ENCODE results near the gene NRP2. TPM values are rescaled to one million over a fixed set of nuclear protein-coding genes. Genes with fewer than 3 reads are reported as not detected.

The NRP2 gene
- total RNA-seq, 1 experiment from 2014 or later = 1.2 TPM

DNA sequence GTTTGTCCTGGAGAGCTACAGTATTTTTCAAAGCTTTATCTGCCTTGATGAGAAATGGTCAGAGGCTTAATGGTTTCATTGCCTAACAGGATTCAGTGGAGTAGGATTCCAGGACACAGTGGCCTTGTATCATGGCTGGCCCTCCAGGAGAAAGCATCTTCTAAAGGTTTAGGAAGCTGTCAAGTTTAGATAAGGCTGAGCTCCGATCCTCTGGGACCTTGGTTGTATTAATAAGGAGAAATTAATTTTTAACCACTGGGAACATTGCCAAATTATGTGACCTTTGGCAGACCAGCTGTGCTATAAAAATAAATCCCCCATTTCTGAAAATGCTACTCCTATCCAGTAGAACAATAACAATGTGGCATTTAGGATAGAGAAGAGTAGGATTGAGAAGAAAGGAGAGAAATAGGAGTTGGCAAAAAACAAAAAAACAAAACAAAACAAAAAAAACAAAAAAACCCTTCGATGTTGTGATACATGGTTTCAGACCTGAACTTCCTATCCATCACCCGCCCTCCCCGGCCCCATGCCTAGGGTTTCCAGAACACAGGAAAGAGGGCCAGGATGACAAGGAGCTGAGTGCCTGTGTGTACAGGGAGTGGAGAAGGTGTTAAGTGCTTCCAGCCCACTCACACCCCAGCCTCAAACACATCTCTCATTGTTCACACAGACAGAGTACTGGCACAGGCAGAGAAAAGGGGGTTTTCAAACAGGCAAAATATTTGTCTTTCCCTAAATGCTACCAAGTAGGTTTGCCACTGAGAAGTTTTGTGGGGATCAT is 6.3 kb downstream of the NRP2 start (continued):
- TF ChIP-seq YY1 (IDR thresholded peaks at IDR 0.05; ENCODE audit: extremely low read depth, insufficient replicate concordance, low read depth, low read length) (no peak), RAD21 (IDR thresholded peaks at IDR 0.05; ENCODE audit: low read depth) (no peak)

GRCh38 chr2:205689820-205690219 is 7.5 kb downstream of the NRP2 start:
- ATAC-seq (no peak), DNase-seq (ENCODE audit: low read depth, low spot score) (no peak)
- intact Hi-C loops (cut with micrococcal nuclease) = loop anchor here (10.0 kb wide), 1 partner anchor 1545 kb away; no protein-coding TSS in a partner anchor
- H3K9ac ChIP-seq (ENCODE audit: low read length) = no peak overlapping the region
- no peaks in the 10 kb centered on the region for H3K79me2 ChIP-seq (ENCODE audit: insufficient read depth, low read length)
- H3K9me3 ChIP-seq (ENCODE audit: control insufficient read depth in 1 of 2, insufficient read depth in 1 of 2, low read depth in 1 of 2, low read length in 2 of 2) = no peaks in the 10 kb centered on the region
- peaks cover 2 to 10% of the 10 kb centered on the region in 2 experiments; a peak in 3 of 4 replicates for H3K4me1 ChIP-seq (ENCODE audit: control insufficient read depth in 1 of 2, insufficient read depth in 2 of 2, low read length in 2 of 2)
- RAD21 ChIA-PET (ENCODE audit: low non-redundant PET in 1 of 2, low total read pairs in 2 of 2, uncharacterized antibody in 2 of 2, unreplicated experiment in 2 of 2) = no interaction called here
- no peaks in the 10 kb centered on the region for H4K20me1 ChIP-seq (ENCODE audit: insufficient read depth)
- no peaks in the 10 kb centered on the region for H3K36me3 ChIP-seq (ENCODE audit: control insufficient read depth in 1 of 2, insufficient read depth in 2 of 2, low read length in 2 of 2)
- BruUV-seq (replicated peaks) = no TSS peak
- H2AFZ ChIP-seq (ENCODE audit: low read depth, low read length, poor library complexity, severe bottlenecking) = no peak overlapping the region
- H3K27me3 ChIP-seq (ENCODE audit: insufficient read depth, low read length) = no peaks in the 10 kb centered on the region; the same call in 1 of the 2 replicates
- POLR2A ChIA-PET = no interaction called here
- TF ChIP-seq ELF1 (IDR thresholded peaks at IDR 0.05; ENCODE audit: borderline replicate concordance, low read depth) (no peak), CBX3 (IDR thresholded peaks at IDR 0.05; ENCODE audit: low read depth) (no peak), ZNF274 (IDR thresholded peaks at IDR 0.05; ENCODE audit: low read depth, low read length) (no peak), POLR2AphosphoS5 (IDR thresholded peaks at IDR 0.05; ENCODE audit: low read depth, low read length) (no peak), CTCF (IDR thresholded peaks at IDR 0.05 in 2 of 3, conservative IDR thresholded peaks at IDR 0.05 in 1 of 3; ENCODE audit: borderline replicate concordance in 1 of 3, insufficient read depth in 1 of 3, low read depth in 2 of 3, low read length in 2 of 3) (no peak), RAD21 (IDR thresholded peaks at IDR 0.05; ENCODE audit: low read depth) (no peak), EGR1 (IDR thresholded peaks at IDR 0.05; ENCODE audit: low read depth) (no peak), ZFX (IDR thresholded peaks at IDR 0.05) (no peak)
- TF ChIP-seq, protein P1, sequence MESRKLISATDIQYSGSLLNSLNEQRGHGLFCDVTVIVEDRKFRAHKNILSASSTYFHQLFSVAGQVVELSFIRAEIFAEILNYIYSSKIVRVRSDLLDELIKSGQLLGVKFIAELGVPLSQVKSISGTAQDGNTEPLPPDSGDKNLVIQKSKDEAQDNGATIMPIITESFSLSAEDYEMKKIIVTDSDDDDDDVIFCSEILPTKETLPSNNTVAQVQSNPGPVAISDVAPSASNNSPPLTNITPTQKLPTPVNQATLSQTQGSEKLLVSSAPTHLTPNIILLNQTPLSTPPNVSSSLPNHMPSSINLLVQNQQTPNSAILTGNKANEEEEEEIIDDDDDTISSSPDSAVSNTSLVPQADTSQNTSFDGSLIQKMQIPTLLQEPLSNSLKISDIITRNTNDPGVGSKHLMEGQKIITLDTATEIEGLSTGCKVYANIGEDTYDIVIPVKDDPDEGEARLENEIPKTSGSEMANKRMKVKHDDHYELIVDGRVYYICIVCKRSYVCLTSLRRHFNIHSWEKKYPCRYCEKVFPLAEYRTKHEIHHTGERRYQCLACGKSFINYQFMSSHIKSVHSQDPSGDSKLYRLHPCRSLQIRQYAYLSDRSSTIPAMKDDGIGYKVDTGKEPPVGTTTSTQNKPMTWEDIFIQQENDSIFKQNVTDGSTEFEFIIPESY (IDR thresholded peaks at IDR 0.05; ENCODE audit: extremely low read depth, insufficient replicate concordance, low read length) = no peak
- H3K9me2 ChIP-seq (ENCODE audit: insufficient read depth) = no peaks in the 10 kb centered on the region
- no peak overlapping the region for H3K4me3 ChIP-seq (replicated peaks in 1 of 2; ENCODE audit: low read depth in 1 of 2, low read length in 2 of 2)
- CTCF ChIA-PET = no interaction called here
- no peak overlapping the region for H3K27ac ChIP-seq (ENCODE audit: low read depth, low read length)
- no peak overlapping the region for H3K4me2 ChIP-seq (ENCODE audit: low read length)

Data from HCT116 (cell line).